ENCODE data around the gene PIP5K1C. TPM values are rescaled to one million over a fixed set of nuclear protein-coding genes. Genes with fewer than 3 reads are reported as not detected.

Gene PIP5K1C
- total and polyA plus RNA-seq, 8 donors = 20.2 to 42.2 (median 27.0) TPM

GRCh38 chr19:3614858-3615505 lies 85.3 kb downstream of the PIP5K1C start:
- intact Hi-C loops (cut with DNase I) = loop anchor here in 1 of 2 donors (10.0 kb wide), 1 partner anchor 70 kb away; no protein-coding TSS in a partner anchor
- no peak overlapping the region for H3K4me3 ChIP-seq

GRCh38 chr19:3613818-3614661 lies 86.2 kb downstream of the PIP5K1C start:
- DNase-seq = peak in 3 of 4 donors; percentile 49 to 77 (median 68)
- no peak overlapping the region for H3K27ac ChIP-seq
- no peak for ATAC-seq
- no peak for TF ChIP-seq CTCF (IDR thresholded peaks at IDR 0.05)
- no peaks in the 10 kb centered on the region for H3K27me3 ChIP-seq
- no peak overlapping the region for H3K4me3 ChIP-seq
- H3K36me3 ChIP-seq = peaks cover 0 to 64% of the 10 kb centered on the region in 2 donors
- peaks cover 5 to 28% of the 10 kb centered on the region in 2 donors for H3K4me1 ChIP-seq
- intact Hi-C loops (cut with DNase I) = loop anchor here in 1 of 2 donors (10.0 kb wide), 1 partner anchor 69 kb away; no protein-coding TSS in a partner anchor
- no peaks in the 10 kb centered on the region for H3K9me3 ChIP-seq

More at GRCh38 chr19:3614858-3615505, 85.3 kb downstream of the PIP5K1C start:
- Histone ChIP-seq H3K36me3 (peaks cover 0 to 74% of the 10 kb centered on the region in 2 donors), H3K4me1 (peaks cover 5 to 21% of the 10 kb centered on the region in 2 donors), H3K27me3 (no peaks in the 10 kb centered on the region), H3K9me3 (no peaks in the 10 kb centered on the region), H3K27ac (no peak overlapping the region)
- ATAC-seq (no peak), DNase-seq (peak in 1 of 4 donors; percentile 58)
- no peak for TF ChIP-seq CTCF (IDR thresholded peaks at IDR 0.05)

GRCh38 chr19:3612901-3613741 lies 87.1 kb downstream of the PIP5K1C start:
- no peaks in the 10 kb centered on the region for H3K9me3 ChIP-seq
- no peak overlapping the region for H3K27ac ChIP-seq
- TF ChIP-seq CTCF (IDR thresholded peaks at IDR 0.05) = no peak
- ATAC-seq (no peak), DNase-seq (peak in 1 of 4 donors; percentile 75)
- H3K4me1 ChIP-seq = peaks cover 5 to 30% of the 10 kb centered on the region in 2 donors
- no peak overlapping the region for H3K4me3 ChIP-seq
- intact Hi-C loops (cut with DNase I) = loop anchor here in 1 of 2 donors (10.0 kb wide), 1 partner anchor 68 kb away; no protein-coding TSS in a partner anchor
- peaks cover 0 to 58% of the 10 kb centered on the region in 2 donors for H3K36me3 ChIP-seq
- peaks cover 0 to 5% of the 10 kb centered on the region in 2 donors for H3K27me3 ChIP-seq

DNA sequence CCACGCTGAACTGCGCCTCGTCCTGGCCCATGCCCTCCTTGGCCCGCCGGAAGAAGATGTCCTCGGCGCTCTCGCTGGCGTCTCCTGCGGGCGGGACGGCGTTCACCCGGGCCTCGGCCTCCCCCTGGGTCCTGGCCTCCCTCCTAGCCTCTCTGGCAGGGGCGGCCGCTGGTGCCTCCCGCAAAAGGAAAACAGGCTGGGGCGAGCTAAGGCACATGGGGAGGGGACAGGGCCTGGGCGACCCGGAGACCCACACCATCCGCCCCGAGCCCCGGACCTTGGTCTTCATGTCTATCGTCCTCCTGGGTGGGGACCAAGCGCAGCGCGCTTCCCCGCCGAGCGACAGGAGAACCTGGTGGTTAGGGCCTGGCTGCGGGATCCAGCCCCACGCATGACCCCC lies 87.9 kb downstream of the PIP5K1C start:
- H3K4me3 ChIP-seq = no peak overlapping the region
- DNase-seq (peak in 1 of 4 donors; percentile 77), ATAC-seq (no peak)
- peaks cover 5 to 30% of the 10 kb centered on the region in 2 donors for H3K4me1 ChIP-seq
- no peak for TF ChIP-seq CTCF (IDR thresholded peaks at IDR 0.05)
- H3K27ac ChIP-seq = no peak overlapping the region
- H3K36me3 ChIP-seq = peaks cover 0 to 55% of the 10 kb centered on the region in 2 donors
- intact Hi-C loops (cut with DNase I) = loop anchor here in 1 of 2 donors (10.0 kb wide), 1 partner anchor 68 kb away; no protein-coding TSS in a partner anchor
- H3K9me3 ChIP-seq = no peaks in the 10 kb centered on the region
- peaks cover 0 to 13% of the 10 kb centered on the region in 2 donors for H3K27me3 ChIP-seq
